K562 (cell line): ENCODE results near the gene MACF1. TPM values are rescaled to one million over a fixed set of nuclear protein-coding genes. Genes with fewer than 3 reads are reported as not detected.
A peak's percentile ranks its signal among the peaks of the same experiment; 100 is the strongest.

Experiments used
- ATAC-seq: fragments of 200-7000 bp; cut with Tn5 transposase; 3 replicates; pipeline ENCODE4 v1.9.1; 2020; ENCODE audit warnings: moderate library complexity
- BruUV-seq: library from RNA; stranded (reverse); fragments of 400-500 nt; replicated peaks from 2 replicates; lab custom pipeline; 2021; lab: Mats Ljungman, UMichigan
- CTCF ChIA-PET: fragments of 300-600 bp; formaldehyde crosslinking; extraction: SDS; loops from one replicate; lab custom pipeline; 2021; ENCODE audit warnings: low intra/inter-chr PET ratio; lab: Yijun Ruan, JAX
- POLR2A ChIA-PET: fragments of 300-600, 350-650 bp; sonication (Branson Sonifier 250); formaldehyde crosslinking; extraction: SDS; loops from one replicate; lab custom pipeline; 2021; ENCODE audit warnings: antibody characterized with exemption, inconsistent platforms; lab: Yijun Ruan, JAX
- DNase-seq, 4 experiments: peaks; one replicate each; pipeline versions ENCODE4 v3.0.0 to v3.0.0-alpha.2; 2011 to 2018; ENCODE audit warnings: low spot score in 3 of 4, mixed read lengths in 3 of 4; ENCODE audit errors: extremely low read depth in 1 of 4
- FAIRE-seq: peaks from 2 replicates; lab custom pipeline; 2011; peaks lifted over from hg19 to GRCh38; lab: Jason Lieb, UNC
- H2AFZ ChIP-seq: 2 replicates; pipeline ENCODE4 v1.6.0; 2011; ENCODE audit warnings: low read depth, low read length, control low read depth, inconsistent platforms
- H3K27ac ChIP-seq: fragments of 200-600 bp; 3 replicates; pipeline ENCODE4 v1.8.0; 2011; ENCODE audit warnings: low read depth, mild to moderate bottlenecking, control low read depth, inconsistent platforms, low read length, moderate library complexity, mixed read lengths; ENCODE audit errors: extremely low read depth
- H3K27me3 ChIP-seq, 2 experiments: fragments of 300-600 bp in 1 of 2; 2 replicates in 1 of 2; 3 replicates in 1 of 2; pipeline versions ENCODE4 v1.6.0 to v1.8.0; 2011; ENCODE audit warnings: inconsistent platforms in 2 of 2, low read length in 2 of 2, mild to moderate bottlenecking in 1 of 2, mixed read lengths in 1 of 2, moderate library complexity in 1 of 2; ENCODE audit not compliant: control insufficient read depth in 2 of 2, insufficient read depth in 2 of 2
- H3K36me3 ChIP-seq: fragments of 300-600 bp; 3 replicates; pipeline ENCODE4 v1.8.0; 2011; ENCODE audit warnings: mild to moderate bottlenecking, low read length, inconsistent platforms; ENCODE audit not compliant: control insufficient read depth, insufficient read depth
- H3K4me1 ChIP-seq, 2 experiments: fragments of 200-600 bp in 1 of 2; replicated peaks in 1 of 2; 2 replicates in 1 of 2; 3 replicates in 1 of 2; pipeline versions ENCODE4 v1.5.1 to v1.8.0; 2011; ENCODE audit warnings: inconsistent platforms in 2 of 2, low read length in 2 of 2, mild to moderate bottlenecking in 1 of 2, mixed read lengths in 1 of 2, moderate library complexity in 1 of 2; ENCODE audit not compliant: control insufficient read depth in 2 of 2, insufficient read depth in 2 of 2
- H3K4me2 ChIP-seq: 2 replicates; pipeline ENCODE4 v1.6.1; 2011; ENCODE audit warnings: low read length, control low read depth, inconsistent platforms, mixed read lengths; ENCODE audit not compliant: insufficient read depth
- H3K4me3 ChIP-seq: fragments of 200-600 bp; sonication (generic), shearing (Covaris generic); 2 replicates; pipeline ENCODE4 v1.5.1; 2016; ENCODE audit warnings: control low read depth, inconsistent platforms
- H3K79me2 ChIP-seq: fragments of 200-600 bp; 3 replicates; pipeline ENCODE4 v1.8.0; 2011; ENCODE audit warnings: low read length, inconsistent platforms; ENCODE audit not compliant: control insufficient read depth, insufficient read depth
- H3K9ac ChIP-seq, 2 experiments: 2 replicates each; pipeline versions ENCODE4 v1.6.0 to v1.6.1; 2011; ENCODE audit warnings: low read depth in 2 of 2, low read length in 2 of 2, control low read depth in 1 of 2, inconsistent platforms in 1 of 2, mild to moderate bottlenecking in 1 of 2, mixed read lengths in 1 of 2; ENCODE audit not compliant: insufficient read depth in 1 of 2
- H3K9me1 ChIP-seq: one replicate; pipeline ENCODE4 v1.6.0; 2011; ENCODE audit warnings: inconsistent platforms, mild to moderate bottlenecking, low read length, moderate library complexity; ENCODE audit not compliant: control insufficient read depth, insufficient read depth
- H3K9me3 ChIP-seq: replicated peaks from 2 replicates; pipeline ENCODE4 v1.5.1; 2011; ENCODE audit warnings: low read depth, low read length, inconsistent platforms; ENCODE audit not compliant: control insufficient read depth, insufficient read depth
- H4K20me1 ChIP-seq: replicated peaks from 2 replicates; pipeline ENCODE4 v1.6.1; 2011; ENCODE audit warnings: low read length, inconsistent platforms, mixed read lengths; ENCODE audit not compliant: control insufficient read depth, insufficient read depth
- DACH1 ChIP-seq: fragments of 450-650 bp; IDR thresholded peaks from 2 replicates; pipeline ENCODE4 v1.6.1; 2018; ENCODE audit not compliant: partially characterized antibody
- DMBX1 ChIP-seq: fragments of 250-450 bp; sonication (Bioruptor Pico); IDR thresholded peaks from 2 replicates; pipeline ENCODE4 v1.8.0; 2022; ENCODE audit warnings: inconsistent platforms, mild to moderate bottlenecking, moderate library complexity, borderline replicate concordance
- GATAD2B ChIP-seq: fragments of 450-650 bp; IDR thresholded peaks from 2 replicates; pipeline ENCODE4 v1.6.1; 2017; ENCODE audit warnings: mild to moderate bottlenecking, borderline replicate concordance
- NUFIP1 ChIP-seq: fragments of 450-650 bp; IDR thresholded peaks from 2 replicates; pipeline ENCODE4 v1.6.1; 2018; ENCODE audit not compliant: partially characterized antibody
- POLR2AphosphoS5 ChIP-seq: IDR thresholded peaks from 2 replicates; pipeline ENCODE4 v1.6.1; 2011; ENCODE audit warnings: mild to moderate bottlenecking, low read depth, low read length, moderate library complexity; ENCODE audit not compliant: control insufficient read depth, insufficient read depth
- RCOR1 ChIP-seq, 2 experiments: IDR thresholded peaks; 2 replicates each; pipeline ENCODE4 v1.6.1; 2012; ENCODE audit warnings: low read depth in 2 of 2, low read length in 2 of 2, borderline replicate concordance in 1 of 2, improper control_type of control experiment in 1 of 2
- SLC30A9 ChIP-seq: fragments of 250-450 bp; sonication (Bioruptor Pico); IDR thresholded peaks from 2 replicates; pipeline ENCODE4 v1.8.0; 2022; ENCODE audit warnings: mild to moderate bottlenecking, moderate library complexity
- ZEB2 ChIP-seq: fragments of 450-650 bp; IDR thresholded peaks from 2 replicates; pipeline ENCODE4 v1.6.1; 2016
- ZNF253 ChIP-seq: fragments of 250-450 bp; sonication (Bioruptor Pico); conservative IDR thresholded peaks from 2 replicates; pipeline ENCODE4 v1.6.1; 2021; ENCODE audit warnings: mild to moderate bottlenecking
- WGBS: fragments of 100-300 bp; shearing (Covaris generic); methylation state at CpG from one replicate; pipeline ENCODE4 v1.1.6; 2016; ENCODE audit warnings: low coverage, mixed read lengths; ENCODE audit not compliant: insufficient coverage; ENCODE audit errors: missing lambda C conversion rate; 5-methylcytosine and 5-hydroxymethylcytosine counted together
- in situ Hi-C: fragments of 300-500 bp; cut with MboI; formaldehyde crosslinking; loops from 4 replicates; pipeline ENCODE4 v1.15.0; 2018; ENCODE audit warnings: inconsistent platforms, mixed read lengths
- intact Hi-C: fragments of 100-400 bp; cut with micrococcal nuclease; formaldehyde crosslinking; loops from 2 replicates; pipeline ENCODE4 v1.14.2; 2022
- polyA plus RNA-seq, 8 experiments: library from polyadenylated mRNA; depleted of rRNA in 4 of 8; stranded (reverse) in 5 of 8; unstranded in 3 of 8; fragments of >200 nt; fragmentation: Nextera tagmentation in 2 of 8; fragmentation: Illumina TruSeq in 1 of 8; extraction: Ambion mirVana in 2 of 8; extraction: Trizol in 1 of 8; gene quantifications; 2 replicates each; pipeline versions ENCODE4 v1.2.1 to v1.2.3, GENCODE V29; 2011 to 2014; ENCODE audit warnings: inconsistent platforms in 1 of 8, missing spikeins in 1 of 8
- total RNA-seq, 7 experiments: library from RNA; depleted of rRNA in 6 of 7; stranded (reverse); fragments of >200 nt in 6 of 7; fragmentation: Illumina TruSeq in 2 of 7; extraction: Trizol in 2 of 7; gene quantifications; 2 replicates each; pipeline versions ENCODE4 v1.2.1 to v1.2.3, GENCODE V29; 2011 to 2021; ENCODE audit warnings: low replicate concordance in 1 of 7
- TF ChIP-seq, protein P1 (sequence below): sonication (generic); formaldehyde crosslinking; IDR thresholded peaks from 2 replicates; pipeline ENCODE4 v1.8.0; 2022; ENCODE audit warnings: mild to moderate bottlenecking, low read depth, missing genetic modification reagents
- TF ChIP-seq, protein P2 (sequence below), 2 experiments: fragments of 150-350 bp in 1 of 2; IDR thresholded peaks; 2 replicates each; pipeline ENCODE4 v1.6.1; 2012 to 2016; ENCODE audit warnings: low read depth in 2 of 2, low read length in 2 of 2, mild to moderate bottlenecking in 1 of 2, moderate library complexity in 1 of 2

MACF1 gene
- total and polyA plus RNA-seq, 9 of the 15 experiments (the other 6 are each of a cell fraction or from before 2014, with no cell fraction given): 13.2 to 232 (median 112) TPM

DNA sequence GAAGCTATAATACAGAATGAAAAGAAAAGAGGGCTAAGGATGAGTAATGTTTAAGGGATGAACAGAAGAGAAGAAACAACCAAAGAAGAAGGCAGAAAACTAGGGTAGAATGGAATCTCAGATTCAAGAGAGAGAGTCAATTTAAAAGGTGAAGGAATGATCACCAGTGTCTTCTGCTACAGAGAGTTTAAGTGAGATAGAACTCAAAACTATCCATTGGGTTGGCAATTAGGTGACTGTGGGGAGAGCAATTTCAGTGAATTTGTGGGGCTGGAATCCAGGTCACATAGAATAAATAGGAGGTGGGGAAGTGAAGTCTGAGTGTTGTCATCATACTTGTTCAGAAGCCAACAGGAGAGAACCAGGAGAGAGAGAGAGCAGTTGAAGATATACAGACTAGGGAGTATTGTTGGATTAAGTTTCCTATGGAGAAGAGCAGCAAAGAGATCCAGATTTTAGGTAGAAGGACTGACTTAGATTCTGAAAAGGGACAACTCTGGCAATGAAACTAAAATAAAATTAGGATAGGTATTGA is 19.9 kb downstream of the MACF1 start:
- Histone ChIP-seq H3K36me3 (peaks cover 10% of the 10 kb centered on the region; the same call in 1 of the 3 replicates), H3K9me3 (no peaks in the 10 kb centered on the region), H3K4me2 (no peak overlapping the region), H3K4me1 (peaks cover 5 to 11% of the 10 kb centered on the region in 2 experiments; a peak in 4 of 5 replicates), H3K4me3 (no peak overlapping the region), H4K20me1 (no peaks in the 10 kb centered on the region; the same call in 1 of the 2 replicates), H3K27ac (no peak overlapping the region), H3K9ac (no peak overlapping the region), H2AFZ (no peak overlapping the region), H3K79me2 (peaks cover 68% of the 10 kb centered on the region), H3K9me1 (no peaks in the 10 kb centered on the region), H3K27me3 (no peaks in the 10 kb centered on the region)
- in situ Hi-C loops (no loop called here), intact Hi-C loops (no loop called here)
- FAIRE-seq (no peak), DNase-seq (no peak), ATAC-seq (no peak)
- ChIA-PET POLR2A (interaction anchor here (0.6 to 2.6 kb wide), 2 partner anchors 8 to 14 kb away, joined by 3 to 13 read pairs; no protein-coding TSS in a partner anchor), CTCF (interaction anchor here (0.6 kb wide), 1 partner anchor 408 kb away, joined by 3 read pairs; no protein-coding TSS in a partner anchor)
- no TSS peak for BruUV-seq
- TF ChIP-seq ZNF253 (CRISPR knock-in tag) (no peak), POLR2AphosphoS5 (no peak), NUFIP1 (no peak), DMBX1 (CRISPR knock-in tag) (no peak), SLC30A9 (CRISPR knock-in tag) (no peak)

DNA sequence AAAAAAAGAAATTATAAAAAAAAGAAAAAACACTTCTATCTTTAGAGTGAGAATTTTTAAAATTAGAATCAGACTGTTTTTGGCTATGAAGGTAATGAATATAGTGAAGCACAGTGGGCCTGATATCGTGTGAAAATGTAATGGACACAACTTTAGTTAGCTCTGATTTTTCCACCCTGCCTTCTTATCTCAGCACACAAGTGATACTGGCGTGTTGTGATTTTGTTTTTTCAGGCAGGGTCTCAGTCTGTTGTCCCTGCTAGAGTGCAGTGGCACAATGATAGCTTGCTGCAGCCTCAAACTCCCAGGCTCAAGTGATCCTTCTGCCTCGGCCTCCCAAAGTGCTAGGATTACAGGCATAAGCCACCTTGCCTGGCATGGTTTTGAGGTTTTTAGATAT is 22.3 kb downstream of the MACF1 start:
- Histone ChIP-seq H3K4me2 (no peak overlapping the region), H3K9me3 (no peaks in the 10 kb centered on the region), H3K27ac (no peak overlapping the region), H2AFZ (no peak overlapping the region), H3K4me1 (peaks cover 0 to 12% of the 10 kb centered on the region in 2 experiments; a peak in 3 of 5 replicates), H3K4me3 (no peak overlapping the region), H4K20me1 (no peaks in the 10 kb centered on the region; the same call in 1 of the 2 replicates), H3K36me3 (peaks cover 15% of the 10 kb centered on the region; the same call in 1 of the 3 replicates), H3K27me3 (no peaks in the 10 kb centered on the region), H3K79me2 (peaks cover 69% of the 10 kb centered on the region), H3K9ac (no peak overlapping the region), H3K9me1 (no peaks in the 10 kb centered on the region)
- no peak for FAIRE-seq
- CTCF ChIA-PET: no interaction called here
- intact Hi-C loops (no loop called here), in situ Hi-C loops (no loop called here)
- DNase-seq: no peak
- no TSS peak for BruUV-seq
- POLR2A ChIA-PET: interaction anchor here (0.6 to 1.9 kb wide), 5 partner anchors 9 to 462 kb away, joined by 3 to 7 read pairs (median 4); no protein-coding TSS in a partner anchor
- WGBS: 50% methylated on average over 3 of the region's 3 CpGs
- ATAC-seq: no peak
- TF ChIP-seq RCOR1 (IDR thresholded peaks at IDR 0.05; ENCODE audit: borderline replicate concordance in 1 of 2, low read depth in 2 of 2, low read length in 2 of 2): peak in 1 of 2 experiments; percentile 86; a peak in 2 of 4 replicates
- TF ChIP-seq, protein P1, sequence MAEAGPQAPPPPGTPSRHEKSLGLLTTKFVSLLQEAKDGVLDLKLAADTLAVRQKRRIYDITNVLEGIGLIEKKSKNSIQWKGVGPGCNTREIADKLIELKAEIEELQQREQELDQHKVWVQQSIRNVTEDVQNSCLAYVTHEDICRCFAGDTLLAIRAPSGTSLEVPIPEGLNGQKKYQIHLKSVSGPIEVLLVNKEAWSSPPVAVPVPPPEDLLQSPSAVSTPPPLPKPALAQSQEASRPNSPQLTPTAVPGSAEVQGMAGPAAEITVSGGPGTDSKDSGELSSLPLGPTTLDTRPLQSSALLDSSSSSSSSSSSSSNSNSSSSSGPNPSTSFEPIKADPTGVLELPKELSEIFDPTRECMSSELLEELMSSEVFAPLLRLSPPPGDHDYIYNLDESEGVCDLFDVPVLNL (CRISPR knock-in tag): no peak
- no peak for TF ChIP-seq ZEB2
- no peak for TF ChIP-seq DACH1
- TF ChIP-seq, protein P2, sequence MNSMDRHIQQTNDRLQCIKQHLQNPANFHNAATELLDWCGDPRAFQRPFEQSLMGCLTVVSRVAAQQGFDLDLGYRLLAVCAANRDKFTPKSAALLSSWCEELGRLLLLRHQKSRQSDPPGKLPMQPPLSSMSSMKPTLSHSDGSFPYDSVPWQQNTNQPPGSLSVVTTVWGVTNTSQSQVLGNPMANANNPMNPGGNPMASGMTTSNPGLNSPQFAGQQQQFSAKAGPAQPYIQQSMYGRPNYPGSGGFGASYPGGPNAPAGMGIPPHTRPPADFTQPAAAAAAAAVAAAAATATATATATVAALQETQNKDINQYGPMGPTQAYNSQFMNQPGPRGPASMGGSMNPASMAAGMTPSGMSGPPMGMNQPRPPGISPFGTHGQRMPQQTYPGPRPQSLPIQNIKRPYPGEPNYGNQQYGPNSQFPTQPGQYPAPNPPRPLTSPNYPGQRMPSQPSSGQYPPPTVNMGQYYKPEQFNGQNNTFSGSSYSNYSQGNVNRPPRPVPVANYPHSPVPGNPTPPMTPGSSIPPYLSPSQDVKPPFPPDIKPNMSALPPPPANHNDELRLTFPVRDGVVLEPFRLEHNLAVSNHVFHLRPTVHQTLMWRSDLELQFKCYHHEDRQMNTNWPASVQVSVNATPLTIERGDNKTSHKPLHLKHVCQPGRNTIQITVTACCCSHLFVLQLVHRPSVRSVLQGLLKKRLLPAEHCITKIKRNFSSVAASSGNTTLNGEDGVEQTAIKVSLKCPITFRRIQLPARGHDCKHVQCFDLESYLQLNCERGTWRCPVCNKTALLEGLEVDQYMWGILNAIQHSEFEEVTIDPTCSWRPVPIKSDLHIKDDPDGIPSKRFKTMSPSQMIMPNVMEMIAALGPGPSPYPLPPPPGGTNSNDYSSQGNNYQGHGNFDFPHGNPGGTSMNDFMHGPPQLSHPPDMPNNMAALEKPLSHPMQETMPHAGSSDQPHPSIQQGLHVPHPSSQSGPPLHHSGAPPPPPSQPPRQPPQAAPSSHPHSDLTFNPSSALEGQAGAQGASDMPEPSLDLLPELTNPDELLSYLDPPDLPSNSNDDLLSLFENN (IDR thresholded peaks at IDR 0.05; ENCODE audit: low read depth in 2 of 2, low read length in 2 of 2): no peak
- TF ChIP-seq GATAD2B: no peak
